Activated naive CD4-positive, alpha-beta T cell treated with anti-CD3 and anti-CD28 coated beads, Interleukin-2, amount 10 ng/mL, durations not matched to agents 7 days and 5 days (primary cell): ENCODE data around the gene PACS1.
"Not testable (repeated sequence)": the region's sequence is repeated elsewhere in the genome, so short reads cannot be mapped to it uniquely, and the experiment has no call there.

Experiments used
- CTCF ChIA-PET: fragments of 350-600 bp; sonication (Branson Sonifier 250); formaldehyde crosslinking; loops from one replicate; lab custom pipeline; 2021; ENCODE audit warnings: antibody characterized with exemption; lab: Charles Lee
- DNase-seq: peaks from one replicate; pipeline ENCODE4 v3.0.0-alpha.2; 2020
- H3K27ac Mint-ChIP-seq: one replicate; pipeline ENCODE4 v1.8.0; 2021; ENCODE audit warnings: mild to moderate bottlenecking, moderate library complexity, mixed read lengths
- H3K27me3 Mint-ChIP-seq: one replicate; pipeline ENCODE4 v1.8.0; 2021; ENCODE audit warnings: mild to moderate bottlenecking, mixed read lengths
- H3K36me3 Mint-ChIP-seq: one replicate; pipeline ENCODE4 v1.8.0; 2021; ENCODE audit warnings: mixed read lengths
- H3K4me1 Mint-ChIP-seq: one replicate; pipeline ENCODE4 v1.8.0; 2021; ENCODE audit warnings: mixed read lengths
- H3K4me3 Mint-ChIP-seq: one replicate; pipeline ENCODE4 v1.8.0; 2021; ENCODE audit warnings: mild to moderate bottlenecking, moderate library complexity, mixed read lengths
- H3K9me3 Mint-ChIP-seq: one replicate; pipeline ENCODE4 v1.8.0; 2021; ENCODE audit warnings: mixed read lengths

PACS1 gene

GRCh38 chr11:66090288-66090687 lies 20.2 kb downstream of the PACS1 start:
- Mint-ChIP-seq H3K4me1 (peaks cover 13% of the 10 kb centered on the region), H3K27me3 (no peaks in the 10 kb centered on the region), H3K36me3 (peaks cover 29% of the 10 kb centered on the region), H3K27ac (no peak overlapping the region), H3K9me3 (peaks cover 2% of the 10 kb centered on the region), H3K4me3 (no peak overlapping the region)
- no peak for DNase-seq
- CTCF ChIA-PET, result interaction anchor here (1.5 kb wide), 1 partner anchor 22 kb away, joined by 4 read pairs; no protein-coding TSS in a partner anchor

GRCh38 chr11:66092125-66092524 lies 22.1 kb downstream of the PACS1 start:
- H3K27ac Mint-ChIP-seq, CTCF ChIA-PET, H3K4me1 Mint-ChIP-seq, DNase-seq, H3K27me3 Mint-ChIP-seq, H3K9me3 Mint-ChIP-seq, H3K4me3 Mint-ChIP-seq: not testable (repeated sequence)
- peaks cover 31% of the 10 kb centered on the region for H3K36me3 Mint-ChIP-seq

- H3K27ac Mint-ChIP-seq, result not testable (repeated sequence)
These were observed 29.7 kb downstream of the PACS1 start for GRCh38 chr11:66099746-66100145.

GRCh38 chr11:66100272-66101065 lies 30.4 kb downstream of the PACS1 start:
- H3K27me3 Mint-ChIP-seq, result no peaks in the 10 kb centered on the region
- peaks cover 47% of the 10 kb centered on the region for H3K4me1 Mint-ChIP-seq
- H3K36me3 Mint-ChIP-seq, result peaks cover 32% of the 10 kb centered on the region
- CTCF ChIA-PET, result interaction anchor here (1.8 to 2.9 kb wide), 3 partner anchors 16 to 32 kb away, joined by 4 to 13 read pairs (median 6); no protein-coding TSS in a partner anchor
- H3K4me3 Mint-ChIP-seq, result peak overlapping the region; percentile 78
- DNase-seq, result peak; percentile 86
- no peaks in the 10 kb centered on the region for H3K9me3 Mint-ChIP-seq
- H3K27ac Mint-ChIP-seq, result peak overlapping the region; percentile 96

More at GRCh38 chr11:66099746-66100145, 29.7 kb downstream of the PACS1 start:
- H3K27me3 Mint-ChIP-seq, H3K4me3 Mint-ChIP-seq, DNase-seq, H3K9me3 Mint-ChIP-seq: not testable (repeated sequence)
- Mint-ChIP-seq H3K4me1 (peaks cover 43% of the 10 kb centered on the region), H3K36me3 (peaks cover 30% of the 10 kb centered on the region)
- CTCF ChIA-PET, result interaction anchor here (1.1 to 2.9 kb wide), 2 partner anchors 16 to 18 kb away, joined by 4 to 6 read pairs; no protein-coding TSS in a partner anchor

GRCh38 chr11:66101066-66101464 lies 31.0 kb downstream of the PACS1 start:
- CTCF ChIA-PET, result interaction anchor here (0.6 to 2.9 kb wide), 6 partner anchors 10 to 34 kb away, joined by 3 to 13 read pairs (median 5); no protein-coding TSS in a partner anchor
- peaks cover 53% of the 10 kb centered on the region for H3K4me1 Mint-ChIP-seq
- H3K4me3 Mint-ChIP-seq, result peak overlapping the region; percentile 78

GRCh38 chr11:66104057-66104638 lies 34.1 kb downstream of the PACS1 start:
- CTCF ChIA-PET, result interaction anchor here (1.6 kb wide), 1 partner anchor 36 kb away, joined by 3 read pairs; no protein-coding TSS in a partner anchor

More at GRCh38 chr11:66101066-66101464, 31.0 kb downstream of the PACS1 start:
- H3K27me3 Mint-ChIP-seq, result no peaks in the 10 kb centered on the region
- peak overlapping the region; percentile 96 for H3K27ac Mint-ChIP-seq
- DNase-seq, result no peak
- peaks cover 31% of the 10 kb centered on the region for H3K36me3 Mint-ChIP-seq
- no peaks in the 10 kb centered on the region for H3K9me3 Mint-ChIP-seq

GRCh38 chr11:66106786-66107599 lies 36.9 kb downstream of the PACS1 start:
- CTCF ChIA-PET, result no interaction called here
- H3K4me3 Mint-ChIP-seq, result no peak overlapping the region
- H3K27me3 Mint-ChIP-seq, result no peaks in the 10 kb centered on the region
- no peaks in the 10 kb centered on the region for H3K9me3 Mint-ChIP-seq
- H3K4me1 Mint-ChIP-seq, result peaks cover 67% of the 10 kb centered on the region
- no peak for DNase-seq
- H3K36me3 Mint-ChIP-seq, result peaks cover 37% of the 10 kb centered on the region
- H3K27ac Mint-ChIP-seq, result peak overlapping the region; percentile 47

More at GRCh38 chr11:66104057-66104638, 34.1 kb downstream of the PACS1 start:
- Mint-ChIP-seq H3K27me3 (no peaks in the 10 kb centered on the region), H3K36me3 (peaks cover 44% of the 10 kb centered on the region), H3K9me3 (no peaks in the 10 kb centered on the region), H3K4me1 (peaks cover 72% of the 10 kb centered on the region), H3K27ac (peak overlapping the region; percentile 43), H3K4me3 (no peak overlapping the region)
- DNase-seq, result no peak

- CTCF ChIA-PET, result interaction anchor here (0.6 to 1.0 kb wide), 2 partner anchors 18 to 26 kb away, joined by 3 to 5 read pairs; no protein-coding TSS in a partner anchor
- H3K4me3 Mint-ChIP-seq, result no peak overlapping the region
- peak overlapping the region; percentile 47 for H3K27ac Mint-ChIP-seq
- peaks cover 74% of the 10 kb centered on the region for H3K4me1 Mint-ChIP-seq
- no peaks in the 10 kb centered on the region for H3K27me3 Mint-ChIP-seq
- peaks cover 36% of the 10 kb centered on the region for H3K36me3 Mint-ChIP-seq
- no peaks in the 10 kb centered on the region for H3K9me3 Mint-ChIP-seq
- no peak for DNase-seq
These were observed 37.8 kb downstream of the PACS1 start for GRCh38 chr11:66107600-66108510.

- CTCF ChIA-PET, result interaction anchor here (1.0 kb wide), 1 partner anchor 17 kb away, joined by 5 read pairs; no protein-coding TSS in a partner anchor
- Mint-ChIP-seq H3K27me3 (no peaks in the 10 kb centered on the region), H3K36me3 (peaks cover 27% of the 10 kb centered on the region), H3K9me3 (no peaks in the 10 kb centered on the region), H3K4me3 (no peak overlapping the region), H3K4me1 (peaks cover 77% of the 10 kb centered on the region), H3K27ac (no peak overlapping the region)
- DNase-seq, result no peak
These were observed 39.2 kb downstream of the PACS1 start for GRCh38 chr11:66109294-66109693.

GRCh38 chr11:66111158-66111557 lies 41.1 kb downstream of the PACS1 start:
- Mint-ChIP-seq H3K36me3 (peaks cover 21% of the 10 kb centered on the region), H3K27ac (peak overlapping the region; percentile 12), H3K9me3 (no peaks in the 10 kb centered on the region), H3K27me3 (no peaks in the 10 kb centered on the region), H3K4me3 (no peak overlapping the region), H3K4me1 (peaks cover 79% of the 10 kb centered on the region)
- CTCF ChIA-PET, result interaction anchor here (1.8 to 3.1 kb wide), 2 partner anchors 9 to 40 kb away, joined by 6 to 7 read pairs; no protein-coding TSS in a partner anchor
- DNase-seq, result no peak

GRCh38 chr11:66112041-66112491 lies 42.0 kb downstream of the PACS1 start:
- Mint-ChIP-seq H3K27me3 (no peaks in the 10 kb centered on the region), H3K4me1 (peaks cover 83% of the 10 kb centered on the region), H3K4me3 (no peak overlapping the region), H3K9me3 (no peaks in the 10 kb centered on the region), H3K36me3 (peaks cover 18% of the 10 kb centered on the region), H3K27ac (peak overlapping the region; percentile 56)
- no peak for DNase-seq
- CTCF ChIA-PET, result interaction anchor here (1.8 to 3.1 kb wide), 2 partner anchors 41 to 44 kb away, joined by 6 to 7 read pairs; no protein-coding TSS in a partner anchor

GRCh38 chr11:66112601-66113499 lies 42.8 kb downstream of the PACS1 start:
- no peaks in the 10 kb centered on the region for H3K27me3 Mint-ChIP-seq
- peak overlapping the region; percentile 82 for H3K27ac Mint-ChIP-seq
- DNase-seq, result no peak
- no peak overlapping the region for H3K4me3 Mint-ChIP-seq
- H3K9me3 Mint-ChIP-seq, result no peaks in the 10 kb centered on the region
- peaks cover 10% of the 10 kb centered on the region for H3K36me3 Mint-ChIP-seq
- CTCF ChIA-PET, result interaction anchor here (0.7 to 3.1 kb wide), 4 partner anchors 14 to 90 kb away, joined by 3 to 7 read pairs (median 6); no protein-coding TSS in a partner anchor
- peaks cover 83% of the 10 kb centered on the region for H3K4me1 Mint-ChIP-seq
